ENCODE results near the gene KCNQ1. TPM values are rescaled to one million over a fixed set of nuclear protein-coding genes. Genes with fewer than 3 reads are reported as not detected.

Gene KCNQ1
- polyA plus RNA-seq, 1 donor (not counting 4 experiments of a cell fraction or from before 2014, with no cell fraction given), result not detected

- DNase-seq (ENCODE audit: low read depth, low spot score) (no peak), FAIRE-seq (no peak)
- Histone ChIP-seq H3K27me3 (ENCODE audit: control insufficient read depth, extremely low read depth, insufficient read depth, low read length) (peaks cover 13% of the 10 kb centered on the region), H3K4me2 (ENCODE audit: control insufficient read depth, extremely low read depth, insufficient read depth, low read depth, low read length) (no peak overlapping the region), H4K20me1 (ENCODE audit: control insufficient read depth, extremely low read depth, insufficient read depth, low read length) (no peaks in the 10 kb centered on the region), H3K9ac (ENCODE audit: control insufficient read depth, extremely low read depth, insufficient read depth, low read length) (no peak overlapping the region), H3K9me1 (ENCODE audit: control insufficient read depth, extremely low read depth, insufficient read depth, low read length) (no peaks in the 10 kb centered on the region), H3K4me3 (ENCODE audit: control insufficient read depth in 2 of 3, extremely low read depth in 1 of 3, insufficient read depth in 2 of 3, low read depth in 1 of 3, low read length in 3 of 3) (no peak overlapping the region), H3K36me3 (ENCODE audit: control insufficient read depth in 2 of 2, extremely low read depth in 1 of 2, insufficient read depth in 2 of 2, low read length in 2 of 2) (no peaks in the 10 kb centered on the region), H2AFZ (ENCODE audit: control insufficient read depth, low read length) (no peak overlapping the region), H3K79me2 (ENCODE audit: control insufficient read depth, insufficient read depth, low read length) (no peaks in the 10 kb centered on the region), H3K27ac (ENCODE audit: control insufficient read depth, insufficient read depth, low read length) (no peak overlapping the region), H3K9me3 (ENCODE audit: control insufficient read depth, low read depth, low read length) (no peaks in the 10 kb centered on the region), H3K4me1 (ENCODE audit: control insufficient read depth, extremely low read depth, insufficient read depth, low read length) (no peaks in the 10 kb centered on the region)
- dilution Hi-C loops (cut with MboI; ENCODE audit: extremely low pct_ligation_motif_present, low sequenced_read_pairs), result no loop called here
- TF ChIP-seq, protein P1, sequence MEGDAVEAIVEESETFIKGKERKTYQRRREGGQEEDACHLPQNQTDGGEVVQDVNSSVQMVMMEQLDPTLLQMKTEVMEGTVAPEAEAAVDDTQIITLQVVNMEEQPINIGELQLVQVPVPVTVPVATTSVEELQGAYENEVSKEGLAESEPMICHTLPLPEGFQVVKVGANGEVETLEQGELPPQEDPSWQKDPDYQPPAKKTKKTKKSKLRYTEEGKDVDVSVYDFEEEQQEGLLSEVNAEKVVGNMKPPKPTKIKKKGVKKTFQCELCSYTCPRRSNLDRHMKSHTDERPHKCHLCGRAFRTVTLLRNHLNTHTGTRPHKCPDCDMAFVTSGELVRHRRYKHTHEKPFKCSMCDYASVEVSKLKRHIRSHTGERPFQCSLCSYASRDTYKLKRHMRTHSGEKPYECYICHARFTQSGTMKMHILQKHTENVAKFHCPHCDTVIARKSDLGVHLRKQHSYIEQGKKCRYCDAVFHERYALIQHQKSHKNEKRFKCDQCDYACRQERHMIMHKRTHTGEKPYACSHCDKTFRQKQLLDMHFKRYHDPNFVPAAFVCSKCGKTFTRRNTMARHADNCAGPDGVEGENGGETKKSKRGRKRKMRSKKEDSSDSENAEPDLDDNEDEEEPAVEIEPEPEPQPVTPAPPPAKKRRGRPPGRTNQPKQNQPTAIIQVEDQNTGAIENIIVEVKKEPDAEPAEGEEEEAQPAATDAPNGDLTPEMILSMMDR (optimal IDR thresholded peaks at IDR 0.05 in 1 of 3, IDR thresholded peaks at IDR 0.05 in 1 of 3, conservative IDR thresholded peaks at IDR 0.05 in 1 of 3; ENCODE audit: extremely low read depth in 1 of 3, insufficient read depth in 2 of 3, low read length in 3 of 3), result no peak
- no peak for TF ChIP-seq EZH2 (IDR thresholded peaks at IDR 0.05; ENCODE audit: low read length)
Observed at GRCh38 chr11:2439820-2440219, 5.0 kb upstream of the KCNQ1 start.

GRCh38 chr11:2440646-2441045 is 4.2 kb upstream of the KCNQ1 start:
- no peak for DNase-seq (ENCODE audit: low read depth, low spot score)
- Histone ChIP-seq H3K4me1 (ENCODE audit: control insufficient read depth, extremely low read depth, insufficient read depth, low read length) (no peaks in the 10 kb centered on the region), H3K9ac (ENCODE audit: control insufficient read depth, extremely low read depth, insufficient read depth, low read length) (no peak overlapping the region), H2AFZ (ENCODE audit: control insufficient read depth, low read length) (no peak overlapping the region), H3K9me1 (ENCODE audit: control insufficient read depth, extremely low read depth, insufficient read depth, low read length) (no peaks in the 10 kb centered on the region), H3K4me2 (ENCODE audit: control insufficient read depth, extremely low read depth, insufficient read depth, low read depth, low read length) (no peak overlapping the region), H3K4me3 (ENCODE audit: control insufficient read depth in 2 of 3, extremely low read depth in 1 of 3, insufficient read depth in 2 of 3, low read depth in 1 of 3, low read length in 3 of 3) (no peak overlapping the region), H3K79me2 (ENCODE audit: control insufficient read depth, insufficient read depth, low read length) (no peaks in the 10 kb centered on the region), H3K27ac (ENCODE audit: control insufficient read depth, insufficient read depth, low read length) (no peak overlapping the region), H3K36me3 (ENCODE audit: control insufficient read depth in 2 of 2, extremely low read depth in 1 of 2, insufficient read depth in 2 of 2, low read length in 2 of 2) (no peaks in the 10 kb centered on the region), H3K9me3 (ENCODE audit: control insufficient read depth, low read depth, low read length) (no peaks in the 10 kb centered on the region), H3K27me3 (ENCODE audit: control insufficient read depth, extremely low read depth, insufficient read depth, low read length) (peaks cover 18% of the 10 kb centered on the region), H4K20me1 (ENCODE audit: control insufficient read depth, extremely low read depth, insufficient read depth, low read length) (no peaks in the 10 kb centered on the region)
- dilution Hi-C loops (cut with MboI; ENCODE audit: extremely low pct_ligation_motif_present, low sequenced_read_pairs), result no loop called here
- TF ChIP-seq, protein P1 (optimal IDR thresholded peaks at IDR 0.05 in 1 of 3, IDR thresholded peaks at IDR 0.05 in 1 of 3, conservative IDR thresholded peaks at IDR 0.05 in 1 of 3; ENCODE audit: extremely low read depth in 1 of 3, insufficient read depth in 2 of 3, low read length in 3 of 3), result no peak
- no peak for FAIRE-seq

Measured in keratinocyte (primary cell).